Measurements from ENCODE around the gene NUDT6. TPM values are rescaled to one million over a fixed set of nuclear protein-coding genes. Genes with fewer than 3 reads are reported as not detected.

Gene NUDT6
- total RNA-seq, 1 experiment from 2014 or later: 4.0 TPM

GRCh38 chr4:122960611-122961000, 38.2 kb upstream of the NUDT6 start:
- Histone ChIP-seq H3K56ac (ENCODE audit: insufficient read length, low read depth, low read length) (no peak overlapping the region), H2BK5ac (ENCODE audit: insufficient read length, low read length) (no peak overlapping the region), H3K27ac (ENCODE audit: insufficient read length, low read depth, low read length) (no peak overlapping the region), H3K4me1 (ENCODE audit: insufficient read depth, low read length) (no peaks in the 10 kb centered on the region), H3K9me3 (ENCODE audit: control insufficient read depth, low read depth, low read length) (no peaks in the 10 kb centered on the region), H3K4ac (ENCODE audit: low read depth, low read length) (no peak overlapping the region), H4K5ac (ENCODE audit: insufficient read length, low read depth, low read length) (no peak overlapping the region), H3K14ac (ENCODE audit: insufficient read depth, low read length) (no peak overlapping the region), H3K27me3 (ENCODE audit: insufficient read depth, low read length) (no peaks in the 10 kb centered on the region), H2BK120ac (ENCODE audit: low read depth, low read length, poor library complexity, severe bottlenecking) (no peak overlapping the region), H2BK15ac (ENCODE audit: low read depth, low read length) (no peak overlapping the region), H4K8ac (replicated peaks; ENCODE audit: insufficient read length, low read depth, low read length) (no peak overlapping the region), H3T11ph (ENCODE audit: low read length) (no peak overlapping the region), H2AFZ (ENCODE audit: low read length) (no peak overlapping the region), H2BK12ac (ENCODE audit: insufficient read length, low read depth, low read length) (no peak overlapping the region), H4K20me1 (ENCODE audit: control insufficient read depth, insufficient read depth, insufficient read length) (no peaks in the 10 kb centered on the region), H3K79me2 (ENCODE audit: insufficient read depth, low read length) (no peaks in the 10 kb centered on the region), H3K18ac (ENCODE audit: insufficient read length, low read depth, low read length) (no peak overlapping the region), H2AK5ac (ENCODE audit: insufficient read length, low read length) (no peak overlapping the region), H3K79me1 (ENCODE audit: insufficient read depth, low read depth, low read length, poor library complexity, severe bottlenecking) (no peaks in the 10 kb centered on the region), H3K9ac (ENCODE audit: extremely low read depth, insufficient read length, low read length) (no peak overlapping the region), H3K23me2 (ENCODE audit: insufficient read length, low read depth, low read length, poor library complexity, severe bottlenecking) (no peaks in the 10 kb centered on the region), H2BK20ac (ENCODE audit: low read depth, low read length, poor library complexity, severe bottlenecking) (no peak overlapping the region), H4K91ac (ENCODE audit: insufficient read length, low read depth, low read length) (no peak overlapping the region), H3K4me2 (ENCODE audit: insufficient read depth, insufficient read length, low read length) (no peak overlapping the region), H3K23ac (ENCODE audit: insufficient read length, low read depth, low read length) (no peak overlapping the region)
- Mint-ChIP-seq H3K4me1 (peaks cover 5 to 10% of the 10 kb centered on the region in 2 experiments; a peak in 3 of 4 replicates), H3K4me3 (no peak overlapping the region), H3K9me3 (peaks cover 10 to 11% of the 10 kb centered on the region in 2 experiments), H3K27me3 (ENCODE audit: low read depth) (no peaks in the 10 kb centered on the region), H3K27ac (no peak overlapping the region), H3K36me3 (ENCODE audit: insufficient read depth in 1 of 3, low read depth in 3 of 3) (peaks cover 25 to 30% (median 28%) of the 10 kb centered on the region in 3 experiments)
- no peak for TF ChIP-seq CTCF (conservative IDR thresholded peaks at IDR 0.05)
- WGBS (ENCODE audit: extremely low coverage, insufficient read length, low lambda C conversion rate): no CpG with 5 or more reads among the region's 2 CpGs
- DNase-seq: no peak
